PC-9 (cell line): Measurements from ENCODE around the gene CNFN. TPM values are rescaled to one million over a fixed set of nuclear protein-coding genes. Genes with fewer than 3 reads are reported as not detected.

Experiments
- BruUV-seq: library from RNA; stranded (reverse); fragments of 400-500 nt; replicated peaks from 2 replicates; lab custom pipeline; 2021; lab: Mats Ljungman, UMichigan
- CTCF ChIA-PET: fragments of 300-600 bp; sonication (Branson Sonifier 250); formaldehyde crosslinking; loops from one replicate; lab custom pipeline; 2022; ENCODE audit warnings: antibody characterized with exemption; lab: Charles Lee
- POLR2A ChIA-PET: fragments of 300-600 bp; sonication (Branson Sonifier 250); formaldehyde crosslinking; loops from one replicate; lab custom pipeline; 2022; ENCODE audit warnings: antibody characterized with exemption; ENCODE audit not compliant: unreplicated experiment; lab: Charles Lee
- DNase-seq, 2 experiments: peaks; one replicate each; pipeline versions ENCODE4 v3.0.0 to v3.0.0-alpha.2; 2015 to 2022; ENCODE audit warnings: mixed read lengths in 1 of 2
- H2AFZ ChIP-seq: fragments of 200-600 bp; sonication (generic); 2 replicates; pipeline ENCODE4 v1.8.1; 2017; ENCODE audit warnings: antibody characterized with exemption
- H3F3A ChIP-seq: fragments of 200-600 bp; sonication (generic); 2 replicates; pipeline ENCODE4 v1.8.1; 2017; ENCODE audit warnings: antibody characterized with exemption, mild to moderate bottlenecking, low read depth; ENCODE audit not compliant: insufficient read depth
- H3K27ac ChIP-seq: fragments of 200-600 bp; sonication (generic); 2 replicates; pipeline ENCODE4 v1.6.1; 2016; ENCODE audit warnings: mixed run types
- H3K27me3 ChIP-seq: fragments of 200-600 bp; sonication (generic); 2 replicates; pipeline ENCODE4 v1.6.1; 2016; ENCODE audit warnings: low read depth, mixed run types; ENCODE audit not compliant: insufficient read depth
- H3K36me3 ChIP-seq: fragments of 200-600 bp; sonication (generic); 2 replicates; pipeline ENCODE4 v1.6.1; 2016; ENCODE audit warnings: low read depth, mixed run types
- H3K4me1 ChIP-seq: fragments of 200-600 bp; sonication (generic); replicated peaks from 2 replicates; pipeline ENCODE4 v1.6.1; 2016; ENCODE audit warnings: mixed run types; ENCODE audit not compliant: insufficient read depth
- H3K4me2 ChIP-seq: fragments of 200-600 bp; sonication (generic); 2 replicates; pipeline ENCODE4 v1.6.1; 2017; ENCODE audit warnings: mixed run types
- H3K4me3 ChIP-seq: fragments of 200-600 bp; sonication (generic); 2 replicates; pipeline ENCODE4 v1.6.1; 2016; ENCODE audit warnings: mixed run types
- H3K79me2 ChIP-seq: fragments of 200-600 bp; sonication (generic); 2 replicates; pipeline ENCODE4 v1.6.1; 2017; ENCODE audit warnings: low read depth, mixed run types
- H3K9me2 ChIP-seq: fragments of 200-600 bp; sonication (generic); 2 replicates; pipeline ENCODE4 v1.8.1; 2017; ENCODE audit warnings: mild to moderate bottlenecking; ENCODE audit not compliant: insufficient read depth
- H3K9me3 ChIP-seq: fragments of 200-600 bp; sonication (generic); 2 replicates; pipeline ENCODE4 v1.8.1; 2016; ENCODE audit warnings: low read depth; ENCODE audit not compliant: insufficient read depth
- H4K20me1 ChIP-seq: fragments of 200-600 bp; sonication (generic); 2 replicates; pipeline ENCODE4 v1.8.1; 2017; ENCODE audit not compliant: insufficient read depth
- EZH2 ChIP-seq: fragments of 200-600 bp; sonication (generic); IDR thresholded peaks from 2 replicates; pipeline ENCODE4 v1.8.0; 2017; ENCODE audit warnings: antibody characterized with exemption, low read depth
- intact Hi-C: fragments of 100-400 bp; cut with micrococcal nuclease; formaldehyde crosslinking; loops from one replicate; pipeline ENCODE4 v1.10.0; 2022; ENCODE audit not compliant: unreplicated experiment
- total RNA-seq: library from RNA; stranded (reverse); gene quantifications from 2 replicates; pipeline ENCODE4 v1.2.3, GENCODE V29; 2021
- TF ChIP-seq, protein P1 (sequence below): fragments of 200-600 bp; sonication (generic); conservative IDR thresholded peaks from 2 replicates; pipeline ENCODE4 v1.6.1; 2017; ENCODE audit warnings: mixed run types, antibody characterized with exemption, mild to moderate bottlenecking, moderate library complexity

CNFN gene
- total RNA-seq, 1 experiment from 2014 or later = 4.9 TPM

DNA sequence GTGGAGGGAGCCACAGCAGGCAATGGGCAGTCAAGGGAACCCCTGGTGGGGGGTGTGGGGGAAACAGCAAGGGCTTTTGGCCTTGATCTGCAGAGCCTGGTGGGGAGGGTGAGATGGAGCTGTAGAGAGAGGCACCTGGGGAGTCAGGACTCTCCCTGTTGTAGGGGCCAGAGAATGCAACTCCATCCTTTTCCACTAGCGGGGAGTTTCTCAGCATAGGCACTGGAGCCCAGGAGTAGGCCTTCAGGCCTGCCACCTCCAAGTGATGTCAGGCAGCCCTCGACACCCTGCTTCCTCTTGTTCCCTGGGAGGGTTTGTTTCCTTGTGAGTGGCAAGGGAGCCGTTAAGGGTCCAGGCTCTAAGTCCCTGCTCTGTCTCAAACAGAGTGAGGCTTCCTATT lies 39.7 kb downstream of the CNFN start:
- Histone ChIP-seq H3K36me3 (no peaks in the 10 kb centered on the region; the same call in 1 of the 2 replicates), H4K20me1 (no peaks in the 10 kb centered on the region), H3K27ac (no peak overlapping the region), H3K4me3 (no peak overlapping the region), H3K9me3 (no peaks in the 10 kb centered on the region), H3K4me2 (no peak overlapping the region), H3K4me1 (no peaks in the 10 kb centered on the region; the same call in 1 of the 2 replicates), H2AFZ (no peak overlapping the region), H3F3A (no peaks in the 10 kb centered on the region), H3K27me3 (no peaks in the 10 kb centered on the region), H3K79me2 (no peaks in the 10 kb centered on the region), H3K9me2 (no peaks in the 10 kb centered on the region)
- no TSS peak for BruUV-seq
- TF ChIP-seq EZH2 = no peak
- TF ChIP-seq, protein P1, sequence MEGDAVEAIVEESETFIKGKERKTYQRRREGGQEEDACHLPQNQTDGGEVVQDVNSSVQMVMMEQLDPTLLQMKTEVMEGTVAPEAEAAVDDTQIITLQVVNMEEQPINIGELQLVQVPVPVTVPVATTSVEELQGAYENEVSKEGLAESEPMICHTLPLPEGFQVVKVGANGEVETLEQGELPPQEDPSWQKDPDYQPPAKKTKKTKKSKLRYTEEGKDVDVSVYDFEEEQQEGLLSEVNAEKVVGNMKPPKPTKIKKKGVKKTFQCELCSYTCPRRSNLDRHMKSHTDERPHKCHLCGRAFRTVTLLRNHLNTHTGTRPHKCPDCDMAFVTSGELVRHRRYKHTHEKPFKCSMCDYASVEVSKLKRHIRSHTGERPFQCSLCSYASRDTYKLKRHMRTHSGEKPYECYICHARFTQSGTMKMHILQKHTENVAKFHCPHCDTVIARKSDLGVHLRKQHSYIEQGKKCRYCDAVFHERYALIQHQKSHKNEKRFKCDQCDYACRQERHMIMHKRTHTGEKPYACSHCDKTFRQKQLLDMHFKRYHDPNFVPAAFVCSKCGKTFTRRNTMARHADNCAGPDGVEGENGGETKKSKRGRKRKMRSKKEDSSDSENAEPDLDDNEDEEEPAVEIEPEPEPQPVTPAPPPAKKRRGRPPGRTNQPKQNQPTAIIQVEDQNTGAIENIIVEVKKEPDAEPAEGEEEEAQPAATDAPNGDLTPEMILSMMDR = no peak
- POLR2A ChIA-PET = no interaction called here
- intact Hi-C loops = no loop called here
- no peak for DNase-seq
- CTCF ChIA-PET = no interaction called here

DNA sequence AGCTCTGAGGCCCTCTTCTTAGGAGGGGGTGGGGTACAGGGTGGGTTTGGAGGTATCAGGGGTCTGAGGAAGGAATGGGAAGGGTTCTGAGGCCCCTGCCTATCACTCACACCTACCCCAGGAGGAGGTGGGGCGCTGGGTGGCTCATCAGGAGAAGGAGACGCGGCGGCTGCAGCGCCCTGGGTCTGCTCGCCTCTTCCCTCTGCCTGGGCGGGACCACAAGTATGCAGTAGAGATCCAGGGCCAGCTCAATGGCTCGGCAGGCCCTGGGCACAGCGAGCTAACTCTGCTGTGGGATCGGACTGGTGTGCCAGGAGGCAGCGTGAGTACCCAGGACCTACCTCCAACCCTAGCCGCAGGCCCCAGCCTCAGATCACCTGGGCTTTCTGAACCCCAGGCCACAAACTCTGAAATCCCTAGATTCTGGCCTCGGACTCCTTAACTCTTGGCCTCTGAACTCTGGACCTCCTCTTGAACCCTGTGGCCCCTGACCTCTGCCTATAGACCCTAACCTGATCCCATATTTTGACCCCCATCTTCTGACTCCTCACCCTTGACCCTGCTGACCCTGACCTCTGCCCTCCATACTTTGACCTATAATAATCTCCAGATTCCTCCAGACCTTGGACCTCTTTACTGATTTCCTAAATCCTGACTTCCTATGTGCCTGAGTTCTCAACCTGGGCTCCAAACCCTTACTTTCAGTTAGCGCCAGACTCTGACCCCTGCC lies 40.6 kb downstream of the CNFN start:
- TF ChIP-seq, protein P1 = no peak
- no peak for TF ChIP-seq EZH2
- no peaks in the 10 kb centered on the region for H3K27me3 ChIP-seq
- no peak overlapping the region for H2AFZ ChIP-seq
- H3K36me3 ChIP-seq = no peaks in the 10 kb centered on the region; the same call in 1 of the 2 replicates
- H3K79me2 ChIP-seq = no peaks in the 10 kb centered on the region
- intact Hi-C loops = no loop called here
- no peak overlapping the region for H3K4me2 ChIP-seq
- ChIA-PET POLR2A (no interaction called here), CTCF (no interaction called here)
- BruUV-seq = no TSS peak
- H3K9me3 ChIP-seq = no peaks in the 10 kb centered on the region
- DNase-seq = no peak
- H3F3A ChIP-seq = peaks cover 4% of the 10 kb centered on the region; the same call in 1 of the 2 replicates
- no peak overlapping the region for H3K27ac ChIP-seq
- no peak overlapping the region for H3K4me3 ChIP-seq
- peaks cover 7% of the 10 kb centered on the region; the same call in 1 of the 2 replicates for H3K4me1 ChIP-seq
- no peaks in the 10 kb centered on the region for H4K20me1 ChIP-seq
- H3K9me2 ChIP-seq = no peaks in the 10 kb centered on the region

DNA sequence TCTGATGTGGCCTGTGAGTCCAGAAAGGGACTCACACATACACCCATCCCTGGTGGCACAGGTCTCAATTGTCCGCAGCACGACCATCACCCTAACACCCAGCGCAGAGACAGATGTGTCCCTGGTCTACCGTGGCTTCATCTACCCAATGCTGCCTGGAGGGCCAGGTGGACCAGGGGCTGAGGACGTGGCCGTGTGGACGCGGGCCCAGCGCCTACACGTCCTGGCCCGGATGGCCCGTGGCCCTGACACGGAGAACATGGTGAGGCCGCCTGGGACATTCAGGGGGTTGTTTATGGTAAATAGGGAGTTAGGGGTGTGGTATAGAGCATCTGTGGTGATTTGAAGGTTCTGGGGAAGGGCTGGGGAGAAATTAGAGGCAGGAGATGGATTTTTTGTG lies 41.9 kb downstream of the CNFN start:
- H3K36me3 ChIP-seq = no peaks in the 10 kb centered on the region; the same call in 1 of the 2 replicates
- no TSS peak for BruUV-seq
- no peaks in the 10 kb centered on the region for H4K20me1 ChIP-seq
- H3K4me2 ChIP-seq = no peak overlapping the region
- ChIA-PET POLR2A (no interaction called here), CTCF (no interaction called here)
- intact Hi-C loops = no loop called here
- no peak overlapping the region for H2AFZ ChIP-seq
- H3K9me2 ChIP-seq = no peaks in the 10 kb centered on the region
- no peaks in the 10 kb centered on the region for H3K9me3 ChIP-seq
- peaks cover 4% of the 10 kb centered on the region; the same call in 1 of the 2 replicates for H3F3A ChIP-seq
- no peaks in the 10 kb centered on the region for H3K27me3 ChIP-seq
- H3K27ac ChIP-seq = no peak overlapping the region
- no peak overlapping the region for H3K4me3 ChIP-seq
- no peak for TF ChIP-seq EZH2
- TF ChIP-seq, protein P1 = no peak
- H3K4me1 ChIP-seq = peaks cover 7% of the 10 kb centered on the region; the same call in 1 of the 2 replicates
- H3K79me2 ChIP-seq = no peaks in the 10 kb centered on the region
- no peak for DNase-seq
